C4-2B (cell line): Measurements from ENCODE around the gene PTDSS2.

Experiments
- ZFX ChIP-seq: fragments of 450-650 bp; IDR thresholded peaks from 2 replicates; pipeline ENCODE4 v1.6.1; 2017
- TF ChIP-seq, protein P1 (sequence below): fragments of 450-650 bp; conservative IDR thresholded peaks from 2 replicates; pipeline ENCODE4 v1.5.1; 2017; ENCODE audit warnings: mild to moderate bottlenecking

DNA sequence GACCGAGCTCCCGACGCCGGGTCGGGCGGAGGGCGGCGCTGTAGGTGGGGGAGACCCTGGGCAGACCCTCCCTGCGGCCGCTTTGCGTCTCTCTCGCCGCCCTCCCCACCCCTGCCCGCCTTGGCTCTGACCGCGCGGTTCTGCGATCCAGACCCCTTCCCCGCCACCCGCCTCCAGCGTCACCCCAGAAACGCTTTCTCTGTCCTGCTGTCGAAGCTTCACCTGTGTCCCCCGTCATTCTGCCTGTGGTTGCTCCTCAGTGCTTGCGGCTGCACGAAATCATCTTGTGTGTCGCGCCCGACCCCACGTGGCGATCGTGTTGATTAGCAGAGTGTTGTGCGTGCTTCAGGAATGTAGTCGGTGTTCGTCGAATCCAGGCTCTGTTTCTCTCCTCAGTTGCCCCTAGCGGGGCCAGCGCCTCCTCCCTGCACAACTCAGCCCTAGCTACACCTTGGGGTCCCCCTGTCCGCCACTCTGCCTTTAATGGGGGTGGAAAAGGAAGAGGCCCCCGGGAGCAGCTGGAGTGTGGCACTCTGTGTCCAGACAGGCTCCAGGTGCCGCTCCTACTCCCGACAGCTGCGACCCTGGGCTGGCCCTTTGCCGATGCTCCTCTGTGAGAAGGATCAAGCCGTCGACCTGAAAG is 851 bp downstream of the PTDSS2 start:
- TF ChIP-seq, protein P1, sequence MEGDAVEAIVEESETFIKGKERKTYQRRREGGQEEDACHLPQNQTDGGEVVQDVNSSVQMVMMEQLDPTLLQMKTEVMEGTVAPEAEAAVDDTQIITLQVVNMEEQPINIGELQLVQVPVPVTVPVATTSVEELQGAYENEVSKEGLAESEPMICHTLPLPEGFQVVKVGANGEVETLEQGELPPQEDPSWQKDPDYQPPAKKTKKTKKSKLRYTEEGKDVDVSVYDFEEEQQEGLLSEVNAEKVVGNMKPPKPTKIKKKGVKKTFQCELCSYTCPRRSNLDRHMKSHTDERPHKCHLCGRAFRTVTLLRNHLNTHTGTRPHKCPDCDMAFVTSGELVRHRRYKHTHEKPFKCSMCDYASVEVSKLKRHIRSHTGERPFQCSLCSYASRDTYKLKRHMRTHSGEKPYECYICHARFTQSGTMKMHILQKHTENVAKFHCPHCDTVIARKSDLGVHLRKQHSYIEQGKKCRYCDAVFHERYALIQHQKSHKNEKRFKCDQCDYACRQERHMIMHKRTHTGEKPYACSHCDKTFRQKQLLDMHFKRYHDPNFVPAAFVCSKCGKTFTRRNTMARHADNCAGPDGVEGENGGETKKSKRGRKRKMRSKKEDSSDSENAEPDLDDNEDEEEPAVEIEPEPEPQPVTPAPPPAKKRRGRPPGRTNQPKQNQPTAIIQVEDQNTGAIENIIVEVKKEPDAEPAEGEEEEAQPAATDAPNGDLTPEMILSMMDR: no peak; the same call in 1 of the 2 replicates
- TF ChIP-seq ZFX: no peak
